GDM1 (cell line): Measurements from ENCODE around the gene IAH1.

ENCODE experiments used
- DNase-seq: peaks from one replicate; lab custom pipeline; 2025; lab: John Stamatoyannopoulos, UW

IAH1 gene

DNA sequence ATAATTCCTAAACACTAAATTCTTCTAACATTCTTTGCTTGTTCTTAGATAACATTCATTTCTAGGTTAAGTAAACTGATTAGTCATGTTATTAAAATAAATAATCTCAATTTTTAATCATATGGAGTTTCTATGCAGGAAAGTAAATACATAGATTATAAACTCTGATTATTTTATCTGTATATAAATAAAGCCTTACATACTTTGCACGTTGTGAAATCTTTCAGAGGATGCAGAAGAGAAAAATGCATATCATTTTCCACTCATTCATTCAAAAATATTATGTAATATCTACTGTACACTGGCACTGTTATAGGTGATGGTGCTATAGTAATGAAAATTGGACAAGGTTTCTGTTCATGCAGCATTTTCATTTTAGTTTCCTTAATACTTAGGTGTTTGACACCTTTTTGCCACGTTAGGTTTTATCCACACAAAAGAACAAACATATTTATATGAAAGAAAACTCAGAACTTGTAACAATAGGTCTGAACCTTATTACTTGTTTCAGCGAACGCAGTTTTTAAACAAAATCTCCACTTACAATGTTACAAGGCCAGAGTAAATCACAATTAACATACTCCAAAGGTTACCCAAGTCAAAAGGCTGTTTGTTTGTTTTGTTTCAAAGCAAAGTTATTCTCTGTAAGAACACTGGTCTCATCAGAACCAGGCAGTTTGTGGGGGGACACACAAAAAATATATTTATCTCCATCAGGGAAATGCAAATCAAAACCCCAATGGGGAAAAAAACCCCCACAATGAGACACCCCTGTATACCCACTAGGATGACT, 53.8 kb downstream of the IAH1 start:
- no peak for DNase-seq

DNA sequence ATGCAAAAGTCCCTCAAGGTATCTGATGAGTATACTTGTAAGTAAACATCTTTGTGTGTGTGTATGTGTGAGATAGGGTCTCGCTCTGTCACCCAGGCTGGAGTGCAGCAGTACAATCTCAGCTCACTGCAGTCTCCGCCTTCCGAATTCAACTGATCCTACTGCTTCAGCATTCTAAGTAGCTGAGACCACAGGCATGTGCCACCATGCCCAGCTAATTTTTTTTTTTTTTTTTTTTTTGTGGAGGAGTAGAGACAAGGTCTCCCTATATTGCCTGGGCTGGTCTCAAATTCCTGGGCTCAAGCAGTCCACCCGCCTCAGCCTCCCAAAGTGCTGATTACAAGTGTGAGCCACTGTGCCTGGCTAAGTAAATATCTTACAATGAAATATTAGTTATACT, 58.1 kb downstream of the IAH1 start:
- DNase-seq: no peak

DNA sequence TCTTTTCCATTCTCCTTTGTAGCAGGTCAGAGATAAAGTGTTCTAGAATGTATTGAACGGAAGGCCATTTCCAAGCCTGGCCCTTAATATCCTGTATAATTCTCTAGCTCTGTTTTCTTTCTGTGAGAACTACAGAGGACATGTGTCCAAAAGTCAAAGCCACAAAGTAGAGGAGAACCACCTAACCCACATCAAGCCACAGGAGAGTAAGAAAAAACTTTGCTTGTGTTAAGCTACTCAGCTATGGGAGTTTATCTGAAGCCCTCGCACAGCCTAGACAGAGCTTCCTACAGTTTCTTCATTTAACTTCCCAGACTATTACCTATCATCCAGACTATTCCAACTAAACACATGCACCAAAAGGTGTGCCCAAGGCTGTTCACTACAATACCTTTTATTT, 59.3 kb downstream of the IAH1 start:
- DNase-seq: no peak

- DNase-seq: no peak
These were observed 60.8 kb downstream of the IAH1 start for GRCh38 chr2:9535177-9535576.

GRCh38 chr2:9536504-9536903, 62.2 kb downstream of the IAH1 start:
- no peak for DNase-seq

- no peak for DNase-seq
These were observed 63.7 kb downstream of the IAH1 start for GRCh38 chr2:9538000-9538507.
